ENCODE results near the gene ZNF44. TPM values are rescaled to one million over a fixed set of nuclear protein-coding genes. Genes with fewer than 3 reads are reported as not detected.

The ZNF44 gene
- total RNA-seq, result 10.7 and 14.2 TPM in 2 replicates

GRCh38 chr19:12294249-12295158 lies at the start of gene ZNF44:
Gene ZNF44, minus strand, starts transcription at chr19:12294883. Its CDS starts 189 bp downstream, at chr19:12294694.

DNA sequence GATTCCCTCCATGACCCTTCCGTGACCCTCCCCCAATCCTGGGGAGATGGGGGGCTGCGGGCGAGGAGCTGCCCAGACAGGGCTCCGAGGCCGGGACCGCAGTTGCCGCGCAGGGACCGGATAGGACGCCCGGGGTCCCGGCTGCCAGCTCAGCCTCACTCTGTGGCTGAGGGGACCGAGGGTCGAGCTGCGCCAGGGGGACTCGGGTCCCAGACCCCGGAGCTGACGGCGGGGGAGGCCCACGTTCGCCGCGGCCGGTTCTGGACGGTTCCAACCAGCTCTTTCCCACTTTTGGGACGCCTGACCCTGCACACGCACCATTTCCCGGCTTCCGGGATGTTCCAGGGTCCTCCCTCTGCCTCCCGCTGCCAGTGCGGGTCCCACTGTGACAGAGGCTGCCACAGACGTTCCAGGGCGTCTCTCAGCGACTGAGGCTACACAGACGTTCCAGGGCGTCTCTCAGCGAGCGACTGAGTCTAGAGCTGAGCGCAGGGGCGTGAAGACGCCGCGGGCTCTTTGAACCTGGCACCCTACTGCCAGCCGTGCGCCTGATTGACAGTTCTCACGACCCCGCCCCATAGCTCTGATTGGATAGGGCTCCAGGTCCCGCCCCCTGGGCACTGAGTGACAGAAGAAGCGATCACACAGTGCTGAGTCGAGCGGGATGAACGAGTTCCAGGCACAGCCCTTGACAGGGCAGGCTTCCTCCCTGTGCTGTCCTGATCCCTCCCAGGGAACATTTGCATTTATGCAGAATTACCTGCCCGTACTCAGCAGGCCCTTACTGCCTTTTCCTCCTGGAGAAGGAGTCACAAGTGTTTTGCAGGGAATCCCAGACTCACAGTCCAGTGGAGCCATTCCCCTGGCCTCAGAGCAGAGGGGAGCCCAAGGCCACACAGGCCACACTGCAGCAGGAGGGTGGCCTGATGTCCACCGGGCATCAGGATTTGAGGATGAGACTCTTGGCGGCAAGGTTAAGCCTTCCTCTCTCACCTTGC lies 38.8 kb upstream of the ZNF44 start, which contains the start of gene ZNF563:
Gene ZNF563 (minus strand): TSS at position 472 of the 998 bp plus-strand sequence. CDS start 151 bp downstream, at position 321.

Other genes with a start within 250 kb of the ZNF44 start
- gene ZNF878, start 241.9 kb downstream of the ZNF44 start, total RNA-seq, result 0.06 and 0.26 TPM in 2 replicates
- 7.5 and 9.8 TPM in 2 replicates for gene ZNF844, start 230.2 kb downstream of the ZNF44 start, total RNA-seq
- 4.3 and 4.9 TPM in 2 replicates for gene ZNF20, start 154.5 kb downstream of the ZNF44 start, total RNA-seq
- 14.0 and 15.3 TPM in 2 replicates for gene ZNF625, start 138.1 kb downstream of the ZNF44 start, total RNA-seq
- gene ZNF136, start 131.8 kb downstream of the ZNF44 start, total RNA-seq, result 7.3 and 7.8 TPM in 2 replicates
- gene ZNF563, start 38.8 kb upstream of the ZNF44 start, total RNA-seq, result 4.1 and 4.6 TPM in 2 replicates
- 6.5 and 10.5 TPM in 2 replicates for gene ZNF442, start 70.8 kb upstream of the ZNF44 start, total RNA-seq
- gene ZNF799, start 106.4 kb upstream of the ZNF44 start, total RNA-seq, result 2.5 and 4.0 TPM in 2 replicates
- gene ZNF443, start 146.1 kb upstream of the ZNF44 start, total RNA-seq, result 1.8 and 2.5 TPM in 2 replicates
- 2.5 and 2.6 TPM in 2 replicates for gene ZNF709, start 189.9 kb upstream of the ZNF44 start, total RNA-seq

Data from aortic smooth muscle cell (primary cell).